NCI-H2227 (cell line): ENCODE results near the gene ATXN7L1.
"Not testable (repeated sequence)": the region's sequence is repeated elsewhere in the genome, so short reads cannot be mapped to it uniquely, and the experiment has no call there.

Experiments
- DNase-seq: peaks from one replicate; lab custom pipeline; 2025; ENCODE audit not compliant: unreplicated experiment; lab: John Stamatoyannopoulos, UW

The ATXN7L1 gene

DNA sequence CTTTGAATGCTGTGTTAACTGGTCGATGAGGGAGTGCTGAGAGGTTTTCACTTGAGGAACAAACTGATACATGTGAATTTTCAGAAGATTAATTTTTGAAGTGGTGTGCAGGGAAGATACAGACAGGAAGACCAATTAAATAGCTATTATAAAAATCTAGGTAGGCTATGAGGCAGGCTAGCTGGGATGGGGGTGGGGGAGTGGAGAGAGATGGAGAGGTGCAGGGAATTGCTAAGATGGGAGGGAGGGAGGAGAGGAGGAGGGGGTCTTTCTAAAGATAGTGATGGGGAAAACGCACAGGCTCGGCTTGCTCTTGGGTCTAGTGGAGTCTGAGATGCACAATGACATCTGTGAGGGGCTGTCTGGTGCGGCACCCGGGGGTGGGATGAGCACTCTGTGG lies 15.2 kb downstream of the ATXN7L1 start:
- DNase-seq: no peak

DNA sequence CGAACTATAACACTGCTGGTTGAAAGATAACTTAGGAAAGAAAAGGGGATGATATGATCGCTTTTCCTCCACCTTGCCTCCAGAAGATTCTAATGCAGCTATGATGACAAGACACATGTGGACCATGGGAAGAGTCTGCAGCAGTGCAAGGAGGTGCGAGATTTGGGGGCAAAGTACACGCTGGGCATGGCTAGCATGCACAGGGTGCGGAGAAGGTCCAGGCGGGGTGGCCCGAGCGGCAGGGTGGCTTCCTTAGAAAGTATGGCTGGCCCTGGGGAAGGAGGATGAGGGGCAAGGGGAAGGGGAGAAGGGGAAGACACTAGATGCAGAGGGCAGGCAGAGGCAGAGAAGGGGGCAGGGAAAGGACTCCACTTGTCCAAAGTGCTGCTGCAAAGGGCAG lies 15.6 kb downstream of the ATXN7L1 start:
- no peak for DNase-seq

DNA sequence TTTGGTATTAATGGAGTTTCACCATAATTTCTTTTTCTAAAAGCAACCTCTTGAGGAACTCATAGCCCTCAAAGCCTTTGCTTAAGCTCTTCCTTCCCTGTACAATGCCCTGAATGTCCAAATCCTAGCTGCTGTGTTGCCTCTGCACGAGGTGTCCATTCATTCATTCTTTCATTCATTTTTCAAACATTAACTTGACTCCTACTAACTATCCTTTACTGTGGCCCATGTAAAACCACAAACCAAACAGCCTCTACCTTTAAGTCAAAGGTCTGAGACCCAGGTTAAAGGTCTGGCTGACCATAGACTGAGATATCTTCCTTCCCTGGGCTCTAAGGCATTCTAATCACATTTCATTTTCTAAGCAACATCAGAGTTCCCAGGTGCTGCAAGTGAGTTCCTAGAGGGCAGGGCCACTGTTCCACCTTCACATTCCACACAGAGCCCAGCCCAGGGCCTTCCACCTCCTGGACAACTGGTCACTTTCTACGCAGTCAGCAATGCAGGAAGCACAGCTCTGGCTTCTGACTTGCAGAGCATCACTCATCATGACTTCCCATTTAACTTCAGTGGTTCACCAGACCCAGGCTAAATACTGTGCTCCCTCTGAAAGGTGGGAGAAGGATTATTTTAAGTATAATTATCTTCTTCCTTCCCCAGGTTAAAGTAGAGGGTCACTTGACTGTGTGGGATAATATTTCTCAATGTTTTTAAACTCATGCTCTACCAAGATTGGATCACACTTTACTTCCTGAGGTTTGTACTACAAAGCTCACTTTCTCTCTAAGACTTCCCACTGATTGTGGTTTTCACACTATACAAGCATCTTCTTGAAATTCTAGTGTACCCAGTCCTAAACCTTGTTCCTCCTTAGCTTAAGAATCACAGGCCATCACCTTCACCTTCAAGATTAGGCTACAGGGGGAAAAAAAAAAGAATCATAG lies 19.1 kb downstream of the ATXN7L1 start:
- no peak for DNase-seq

DNA sequence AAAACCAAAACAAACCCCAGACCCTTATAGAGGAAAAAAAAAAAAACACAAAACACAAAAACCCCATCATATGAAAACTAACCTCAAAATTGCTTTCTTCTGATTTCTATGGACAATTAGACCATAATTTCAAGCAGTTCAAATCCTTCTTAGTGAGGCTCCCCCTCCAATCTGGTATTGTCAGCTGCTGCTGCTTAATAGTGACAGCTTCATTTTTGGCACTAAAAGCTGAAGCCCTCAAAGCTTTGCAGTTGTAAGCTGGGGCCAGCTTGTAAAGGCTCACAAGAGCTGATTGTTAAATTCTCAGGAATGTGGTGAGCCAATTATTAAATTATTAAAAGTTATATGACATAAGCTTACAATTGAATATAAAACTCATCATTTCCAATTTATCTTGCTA lies 21.9 kb downstream of the ATXN7L1 start:
- no peak for DNase-seq

DNA sequence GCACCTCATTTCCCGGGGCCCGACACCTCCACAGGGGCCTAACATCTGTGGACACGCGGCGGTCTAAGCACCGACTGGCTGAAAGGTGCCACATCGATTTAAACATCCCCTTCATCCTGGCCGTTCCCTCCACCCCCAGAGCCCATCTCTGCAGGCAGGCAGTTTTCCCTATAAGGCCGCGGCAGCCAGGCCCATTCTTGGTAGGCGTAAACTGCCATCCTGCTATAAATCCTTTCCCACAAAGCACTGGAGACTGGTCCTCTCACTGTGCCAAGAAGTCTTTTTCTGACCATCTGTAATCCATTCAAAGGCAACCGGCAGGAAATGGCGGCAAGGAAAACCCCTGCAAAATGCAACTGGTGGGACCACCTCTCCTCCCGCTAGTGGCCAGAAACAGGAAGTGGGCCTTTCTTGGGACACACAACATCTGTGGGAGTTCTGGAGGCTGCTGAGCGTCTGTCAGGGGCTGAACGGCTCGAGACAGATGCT lies 22.4 kb downstream of the ATXN7L1 start:
- peak; percentile 63 for DNase-seq

DNA sequence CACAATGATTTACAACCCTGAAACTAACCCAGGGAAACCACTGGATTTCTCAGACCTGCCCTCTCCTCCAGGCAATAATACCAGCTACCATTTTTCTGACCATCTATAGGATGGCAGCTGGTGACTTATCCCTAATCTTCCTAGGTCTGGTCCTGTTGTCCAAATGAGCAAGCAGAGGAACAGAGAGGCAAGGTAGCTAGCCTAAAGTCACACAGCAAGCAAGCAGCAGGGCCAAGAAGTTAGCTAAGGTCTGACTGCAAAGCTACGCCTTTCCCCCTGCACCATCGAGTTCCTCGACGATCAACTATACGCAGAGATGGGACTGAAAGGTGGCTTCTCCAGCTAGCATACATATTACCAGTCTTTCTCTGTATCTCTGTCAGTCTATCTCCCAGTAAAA lies 25.3 kb downstream of the ATXN7L1 start:
- DNase-seq: no peak

DNA sequence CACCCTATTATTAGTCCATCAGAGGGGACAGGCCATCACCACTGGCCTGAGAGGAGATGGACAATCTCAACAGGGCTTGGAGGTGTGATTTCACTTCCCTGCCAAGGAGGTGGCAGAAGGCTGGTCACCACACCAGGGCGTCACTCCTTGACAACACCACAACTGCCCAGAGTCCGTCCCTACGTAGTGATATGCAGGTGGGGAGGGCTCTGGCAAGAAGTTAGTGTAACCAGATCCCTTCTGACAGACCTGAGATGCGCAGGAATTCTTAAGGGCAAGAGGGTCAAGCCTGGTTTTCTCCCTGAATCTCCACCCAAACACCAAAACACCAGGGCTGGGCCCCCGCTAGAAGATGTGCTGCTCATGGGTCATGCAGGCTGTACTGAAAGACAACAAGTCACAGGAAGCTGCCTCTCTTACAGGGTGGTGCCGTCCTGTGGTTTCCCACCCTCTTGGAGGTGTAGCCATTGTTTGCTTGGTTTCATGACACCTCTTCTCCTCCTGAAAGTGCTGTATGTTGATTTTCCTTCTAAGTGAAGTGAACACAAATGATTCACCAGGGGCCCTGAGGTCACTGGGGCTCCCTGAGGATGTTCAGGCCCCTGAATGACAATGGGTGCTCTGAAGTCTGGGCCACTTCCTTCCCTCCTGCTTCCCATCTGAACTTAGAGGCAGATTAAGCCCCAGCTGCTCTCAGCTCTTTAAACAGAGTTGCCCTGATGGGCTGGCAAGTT lies 27.1 kb downstream of the ATXN7L1 start:
- DNase-seq: no peak

DNA sequence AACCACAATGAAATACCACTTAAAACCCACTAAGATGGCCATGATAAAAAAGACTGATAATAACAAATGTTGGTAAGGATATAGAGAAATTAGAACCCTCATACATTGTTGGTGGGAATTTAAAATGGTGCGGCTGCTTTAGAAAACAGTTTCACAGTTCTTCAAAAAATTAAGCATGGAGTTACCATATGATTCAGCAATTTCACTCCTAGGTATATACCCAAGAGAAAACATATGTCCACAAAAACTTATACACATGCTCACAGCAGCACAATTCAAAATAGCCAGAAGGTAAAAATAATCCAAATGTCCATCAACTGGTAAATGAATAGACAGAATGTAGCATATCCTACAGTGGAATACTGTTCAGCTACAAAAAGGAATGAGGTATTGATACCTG lies 30.0 kb downstream of the ATXN7L1 start:
- DNase-seq: no peak

DNA sequence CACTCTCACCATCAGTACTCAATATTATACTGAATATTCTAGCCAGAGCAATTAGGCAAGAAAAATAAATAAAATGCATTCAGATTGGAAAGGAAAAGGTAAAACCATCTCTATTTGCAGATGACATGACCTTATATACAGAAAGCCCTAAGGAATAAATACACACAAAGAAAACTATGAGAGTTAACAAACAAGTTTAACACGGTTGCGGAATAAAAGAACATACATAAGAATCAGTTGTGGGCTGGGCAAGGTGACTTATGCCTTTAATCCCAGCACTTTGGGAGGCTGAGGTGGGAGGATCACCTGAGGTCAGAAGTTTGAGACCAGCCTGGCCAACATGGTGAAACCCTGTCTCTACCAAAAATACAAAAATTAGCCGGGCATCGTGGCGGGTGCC lies 31.7 kb downstream of the ATXN7L1 start:
- not testable (repeated sequence) for DNase-seq

DNA sequence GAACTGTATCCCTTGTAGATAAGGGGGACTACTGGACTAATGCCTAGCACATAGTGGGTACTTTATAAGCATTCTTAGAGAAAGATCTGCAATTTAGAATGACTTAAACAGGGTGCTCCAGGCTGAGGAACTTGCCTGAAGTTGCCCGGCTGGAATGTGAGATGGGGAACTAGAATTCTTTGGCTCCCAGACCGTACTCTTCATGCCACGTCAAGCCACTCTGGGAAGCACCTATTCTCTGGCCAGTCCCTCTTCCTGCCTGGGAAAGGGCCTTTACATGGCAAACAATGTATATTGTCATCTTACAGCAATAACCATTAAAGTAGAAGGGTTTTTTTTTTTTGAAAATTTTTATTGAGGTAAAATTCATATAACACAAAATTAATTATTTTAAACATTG lies 34.5 kb downstream of the ATXN7L1 start:
- no peak for DNase-seq

DNA sequence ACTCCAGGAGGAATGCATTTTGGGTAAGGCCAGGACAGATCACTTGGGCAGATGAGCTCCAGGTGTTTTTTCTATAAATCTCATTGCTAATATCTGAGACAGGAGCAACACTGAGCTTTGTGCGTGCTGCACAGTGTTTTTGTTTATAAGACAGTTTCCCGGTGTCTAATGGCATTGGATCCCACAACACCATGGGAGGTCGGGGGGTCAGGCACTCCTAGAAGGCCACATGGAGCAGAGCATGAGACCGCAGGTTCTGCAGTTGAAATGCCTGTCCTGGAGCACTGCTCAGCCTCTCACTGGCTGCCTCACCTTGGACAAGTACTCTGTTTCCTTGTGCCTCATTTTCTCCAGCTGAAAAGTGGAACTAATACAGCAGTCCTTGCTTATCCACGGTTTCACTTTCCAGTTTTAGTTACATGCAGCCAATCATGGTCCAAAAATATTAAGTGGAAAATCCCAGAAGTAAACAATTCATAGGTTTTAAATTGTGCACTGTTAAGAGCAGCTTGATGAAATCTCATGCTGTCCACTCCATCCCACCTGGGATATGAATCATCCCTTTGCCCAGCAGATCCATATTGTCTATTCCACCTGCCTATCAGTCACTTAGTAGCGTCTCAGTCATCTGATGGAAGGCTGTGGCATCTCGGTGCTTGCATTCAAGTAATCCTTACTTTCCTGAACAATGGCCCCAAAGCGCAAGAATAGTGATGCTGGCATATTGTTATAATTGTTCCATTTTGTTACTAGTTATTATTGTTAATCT lies 35.2 kb downstream of the ATXN7L1 start:
- no peak for DNase-seq

DNA sequence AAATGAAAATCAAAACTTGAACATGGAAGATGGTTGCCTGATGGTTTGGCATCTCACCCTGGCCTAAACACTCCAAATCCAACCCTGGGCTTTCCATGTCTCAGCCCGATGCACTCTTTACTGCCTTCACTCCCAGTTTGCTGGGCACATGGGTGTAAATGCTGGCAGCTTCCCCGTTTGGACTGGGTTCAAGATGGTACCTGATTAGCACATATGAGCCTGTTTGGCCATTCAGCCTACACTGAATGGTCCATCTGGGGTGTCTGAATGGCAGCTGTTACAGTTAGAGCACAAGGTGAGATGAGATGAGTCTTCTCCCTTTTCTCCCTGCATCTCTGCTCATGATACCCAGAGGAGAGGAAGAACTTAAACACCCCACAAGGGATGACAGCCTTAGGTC lies 37.1 kb downstream of the ATXN7L1 start:
- DNase-seq: no peak

DNA sequence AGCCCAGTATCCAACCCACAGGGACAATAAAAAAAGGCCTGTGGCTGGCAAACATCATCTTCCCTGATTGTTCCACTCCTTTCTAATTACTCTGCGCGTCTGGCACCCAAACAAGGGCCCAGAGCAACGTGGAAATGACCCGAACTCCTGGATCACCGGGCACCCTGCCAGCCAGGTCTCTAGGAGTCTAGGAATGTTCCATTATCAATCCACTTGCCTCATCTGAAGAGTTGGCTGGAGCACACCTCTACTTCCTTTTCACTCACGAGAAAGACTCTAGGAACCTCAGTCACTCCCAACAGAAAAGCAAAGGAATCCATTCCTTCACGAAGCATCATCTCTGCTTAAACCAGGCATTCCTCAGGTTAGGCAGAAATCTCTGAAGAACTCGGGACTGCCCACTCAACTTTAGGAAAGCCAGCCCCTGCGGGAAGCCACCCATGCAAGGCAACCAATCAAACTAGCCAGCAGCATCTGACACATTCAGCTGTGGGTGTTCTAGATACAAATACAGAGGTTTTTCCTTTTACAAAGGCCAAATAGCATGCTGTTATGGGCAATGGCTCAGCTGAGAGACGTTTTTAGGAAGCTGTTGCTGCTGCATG lies 37.7 kb downstream of the ATXN7L1 start:
- peak; percentile 60 for DNase-seq

DNA sequence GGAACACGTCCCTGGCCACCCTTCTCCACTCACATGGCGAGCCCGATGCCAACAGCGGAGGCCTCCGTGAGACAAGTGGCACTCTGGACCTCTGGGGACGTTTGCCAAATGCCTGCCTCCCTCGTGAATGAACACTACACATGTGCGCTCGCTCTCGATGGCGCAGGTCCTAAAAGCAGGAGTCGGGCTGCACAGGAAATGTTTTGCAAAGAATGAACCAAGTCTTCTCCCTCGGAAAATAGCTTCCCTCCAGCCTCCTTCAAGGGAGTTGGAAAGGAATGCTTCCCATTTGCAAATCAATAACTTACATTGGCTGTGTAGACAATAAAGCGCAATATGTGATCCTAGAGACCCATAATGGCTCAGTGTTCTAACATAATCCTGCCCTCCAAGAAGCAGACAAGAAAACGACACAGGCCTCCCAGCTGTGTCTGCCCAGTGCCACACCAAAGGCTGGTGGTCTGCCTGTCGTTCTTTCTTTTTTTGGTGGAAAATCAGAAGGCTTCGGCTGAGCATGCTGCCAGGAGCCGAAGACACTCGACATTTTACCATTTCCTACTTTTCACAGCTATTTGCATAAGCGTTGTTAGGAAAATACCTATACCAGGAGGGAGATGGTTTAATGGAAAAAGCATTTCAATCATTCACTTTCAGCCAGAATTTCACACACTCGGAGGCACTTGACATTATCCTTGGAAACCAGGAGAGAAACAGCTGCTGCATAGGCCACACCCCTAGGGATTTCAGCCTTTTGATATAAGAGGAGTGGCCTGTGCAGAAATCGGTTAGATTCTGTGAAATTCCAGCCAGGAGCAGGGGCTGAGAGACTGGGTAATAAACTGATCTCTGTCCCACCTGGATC lies 38.4 kb downstream of the ATXN7L1 start:
- DNase-seq: peak; percentile 60

DNA sequence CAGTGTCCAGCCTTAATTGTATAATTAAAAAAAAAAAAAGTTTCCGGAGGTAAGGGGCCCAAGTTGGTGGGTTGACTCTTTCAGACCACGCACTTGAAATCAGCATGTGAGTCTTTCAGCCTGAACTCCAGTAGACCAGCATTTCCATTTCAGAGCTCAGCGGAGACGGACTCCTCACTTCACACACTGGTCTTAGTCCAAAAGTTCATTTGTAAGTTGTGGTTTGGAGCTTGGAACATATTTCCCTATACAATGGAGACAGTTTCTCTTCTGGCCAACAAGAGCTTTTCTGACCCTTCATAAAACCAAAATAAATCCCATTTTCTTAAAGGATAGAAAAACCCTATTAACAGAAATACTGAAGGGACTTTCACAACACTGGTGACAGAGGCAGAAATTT lies 41.0 kb downstream of the ATXN7L1 start:
- no peak for DNase-seq

DNA sequence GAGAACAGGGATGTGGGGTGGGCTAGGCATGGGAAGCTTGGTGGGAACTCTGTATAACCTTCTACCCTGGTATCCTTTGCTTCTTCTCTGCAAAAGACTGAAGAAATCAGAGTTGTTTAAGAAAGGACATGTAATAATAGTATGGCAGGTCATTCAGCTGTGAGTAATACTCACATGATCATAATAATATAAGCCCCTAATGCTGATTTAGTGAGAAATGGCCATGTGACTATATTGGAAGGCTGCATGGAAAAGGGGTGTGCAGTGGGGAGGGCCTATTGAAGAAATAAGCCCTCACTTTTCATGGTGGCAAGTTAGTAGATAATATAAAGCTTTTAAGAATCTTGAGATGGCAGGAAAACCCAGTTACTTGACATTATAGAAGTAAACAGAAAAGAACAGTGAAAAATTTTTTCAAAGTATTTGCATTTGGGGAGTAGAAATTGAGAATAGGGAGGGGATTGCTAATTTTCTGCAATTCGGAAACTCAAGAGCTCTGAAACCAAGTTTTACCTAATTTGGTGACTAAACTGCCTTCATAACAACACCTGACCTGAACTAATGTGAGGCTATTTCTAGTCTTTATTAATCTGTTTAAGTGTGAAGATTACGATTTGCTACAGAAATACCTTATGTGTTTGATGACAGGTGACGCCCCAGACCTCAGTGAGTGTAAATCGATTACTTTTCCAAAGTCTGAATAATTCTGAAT lies 44.4 kb downstream of the ATXN7L1 start:
- DNase-seq: no peak

DNA sequence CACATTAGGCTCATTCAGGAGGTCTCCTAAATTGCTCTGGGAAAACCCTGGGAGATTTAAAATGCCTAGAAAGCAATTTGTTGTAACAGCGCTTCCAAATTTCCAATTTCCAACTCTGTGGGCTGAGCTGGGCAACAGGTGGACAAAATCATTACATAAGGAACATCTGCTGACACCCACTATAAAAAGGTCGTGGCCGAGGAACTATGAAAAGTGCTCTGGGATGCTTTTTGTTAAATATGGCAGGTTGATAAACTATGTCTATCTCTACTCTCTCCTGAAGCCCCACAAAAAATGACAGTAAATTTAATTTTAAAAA lies 45.1 kb downstream of the ATXN7L1 start:
- no peak for DNase-seq

DNA sequence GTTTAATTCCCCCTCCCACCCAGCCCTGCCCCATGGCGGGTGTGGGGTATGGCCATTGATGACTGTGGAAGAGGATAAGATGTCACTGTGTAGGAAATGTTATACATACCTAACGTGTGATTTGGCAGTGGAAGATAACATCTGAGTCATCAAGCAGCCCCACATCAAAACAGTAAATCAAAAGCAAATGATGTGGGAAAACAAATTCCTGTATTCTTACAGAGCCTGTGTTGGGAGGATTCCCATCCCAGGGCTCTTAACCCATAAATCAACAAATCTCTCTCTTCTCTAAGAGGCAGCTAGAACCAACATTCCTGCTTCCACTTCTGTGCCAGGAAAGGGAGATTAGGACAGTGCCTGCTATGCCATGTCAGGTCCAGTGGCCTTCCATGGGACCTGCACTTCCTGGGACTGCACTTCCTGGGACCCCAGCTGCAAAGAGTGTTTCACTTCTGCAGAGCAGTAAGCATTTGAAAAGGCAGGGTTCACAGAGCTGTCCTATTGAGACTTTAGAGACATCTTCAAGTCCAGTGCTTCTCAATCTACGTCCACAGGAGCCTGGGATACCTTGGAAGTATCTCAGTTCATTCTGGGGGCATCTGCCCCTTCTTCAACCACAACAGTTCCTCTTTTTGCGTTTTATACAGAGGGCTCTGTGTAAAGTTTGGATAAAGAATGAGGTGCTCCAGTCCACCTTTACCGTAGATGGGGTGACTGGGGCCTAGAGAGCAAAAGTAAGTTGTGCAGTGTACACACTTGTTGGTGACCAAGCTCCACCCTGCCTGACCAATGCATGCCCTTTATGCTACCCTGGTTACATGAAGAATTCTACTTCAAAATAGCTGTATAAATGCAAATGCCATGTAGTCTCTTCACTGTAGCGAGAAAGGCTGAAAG lies 45.7 kb downstream of the ATXN7L1 start:
- DNase-seq: no peak
